HG03460 (cell line): Measurements from ENCODE around the gene CDIPT.

ENCODE experiments used
- ATAC-seq: cut with Tn5 transposase; IDR thresholded peaks from one replicate; pipeline ENCODE4 v1.9.1; 2021; ENCODE audit not compliant: unreplicated experiment

Gene CDIPT

GRCh38 chr16:29860218-29860617, 2.8 kb downstream of the CDIPT start:
- no peak for ATAC-seq

DNA sequence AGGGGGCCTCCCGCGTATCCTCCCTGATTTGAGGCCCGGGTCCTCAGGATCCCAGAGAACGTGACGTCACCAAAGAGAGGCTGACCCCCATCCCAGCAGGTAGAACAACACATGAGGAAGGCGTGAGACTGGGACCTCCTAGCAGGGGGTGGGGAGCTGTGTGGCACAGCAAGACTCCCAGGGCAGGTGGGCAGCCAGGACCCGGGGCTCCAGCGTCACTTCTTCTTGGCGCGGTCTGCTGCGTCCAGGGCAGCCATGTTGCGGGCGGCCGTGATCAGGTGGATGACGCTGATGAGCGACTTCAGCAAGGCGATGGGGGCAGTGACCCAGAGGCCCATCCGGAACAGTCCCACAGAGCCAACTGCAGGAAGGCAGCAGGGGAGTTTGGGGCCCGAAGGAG, 4.1 kb downstream of the CDIPT start:
- no peak for ATAC-seq

DNA sequence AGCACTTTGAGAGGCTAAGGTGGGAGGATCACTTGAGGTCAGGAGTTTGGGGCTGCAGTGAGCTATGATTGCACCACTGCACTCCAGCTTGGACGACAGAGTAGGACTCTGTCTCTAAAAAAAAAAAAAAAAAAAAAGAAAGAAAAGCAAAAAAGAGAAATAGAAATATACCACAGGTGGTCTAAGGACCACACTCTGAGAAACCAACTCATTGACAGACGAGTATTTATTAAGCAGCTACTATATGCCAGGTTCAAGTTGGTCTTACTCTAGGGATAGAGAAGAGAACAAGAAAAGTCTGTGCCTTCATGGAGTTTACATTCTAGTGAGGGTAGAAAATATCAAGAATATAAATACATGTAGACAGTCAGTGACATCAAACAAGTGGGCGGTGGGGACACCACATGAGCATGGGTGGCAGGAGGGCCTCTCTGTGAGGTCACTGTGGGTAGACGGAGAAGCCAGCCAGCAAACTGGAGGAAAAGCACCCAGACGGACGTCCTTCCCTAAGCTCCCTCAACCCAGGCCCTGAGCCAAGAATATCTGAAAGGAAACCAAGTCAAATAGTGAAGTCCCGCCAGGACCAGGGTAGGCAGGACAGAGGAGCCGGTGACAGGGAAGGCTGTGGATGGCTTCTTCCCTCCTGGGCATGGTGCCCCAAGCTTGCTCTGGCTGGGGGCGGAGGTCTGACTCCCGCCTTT, 4.7 kb downstream of the CDIPT start:
- no peak for ATAC-seq

DNA sequence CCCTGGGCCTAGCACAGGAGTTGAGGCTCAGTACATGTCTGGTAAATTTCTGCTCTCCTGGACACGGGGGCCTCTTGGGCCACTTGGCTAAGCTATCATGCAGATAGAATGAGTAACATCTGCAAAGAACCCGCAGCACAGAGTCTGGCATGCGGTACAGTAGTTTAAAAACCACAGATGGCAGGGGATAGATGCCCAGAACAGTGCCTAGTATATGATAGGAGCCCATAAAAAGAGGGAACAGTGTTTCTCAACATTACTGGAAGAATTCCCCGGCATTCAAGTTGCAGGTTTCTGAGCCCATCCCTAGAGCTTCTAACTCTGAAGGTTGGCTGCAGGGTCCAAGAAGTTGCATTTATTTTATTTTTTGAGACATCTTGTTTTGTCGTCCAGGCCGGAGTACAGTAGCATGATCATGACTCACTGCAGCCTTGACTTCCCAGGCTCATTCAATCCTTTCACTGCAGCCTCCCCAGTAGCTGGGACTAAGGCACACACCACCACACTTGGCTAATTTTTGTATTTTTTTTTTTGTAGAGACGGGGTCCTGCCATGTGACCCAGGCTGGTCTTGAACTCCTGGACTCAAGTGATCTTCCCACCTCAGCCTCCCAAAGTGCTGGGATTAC, 5.8 kb downstream of the CDIPT start:
- ATAC-seq, result no peak

GRCh38 chr16:29854520-29855100, 8.4 kb downstream of the CDIPT start:
- ATAC-seq, result no peak

DNA sequence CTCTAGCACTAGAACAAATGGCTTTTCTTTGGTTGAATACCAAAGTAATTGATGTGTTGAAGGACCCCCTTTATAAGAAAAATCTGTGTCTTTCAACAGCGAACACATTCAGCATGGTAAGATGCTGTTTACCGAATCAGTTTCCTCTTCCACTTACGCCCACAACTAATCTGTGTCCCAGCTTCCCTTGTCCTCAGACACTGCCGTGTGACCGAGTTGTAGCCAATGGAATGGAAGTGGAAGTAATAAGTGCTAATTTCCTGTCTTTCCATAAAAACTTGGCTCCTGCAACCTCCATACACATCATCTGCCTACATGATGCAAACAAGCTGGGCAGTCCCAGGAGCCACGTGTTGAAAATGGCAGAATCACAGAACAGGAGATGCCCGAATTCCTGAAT, 10.4 kb downstream of the CDIPT start:
- ATAC-seq, result no peak

DNA sequence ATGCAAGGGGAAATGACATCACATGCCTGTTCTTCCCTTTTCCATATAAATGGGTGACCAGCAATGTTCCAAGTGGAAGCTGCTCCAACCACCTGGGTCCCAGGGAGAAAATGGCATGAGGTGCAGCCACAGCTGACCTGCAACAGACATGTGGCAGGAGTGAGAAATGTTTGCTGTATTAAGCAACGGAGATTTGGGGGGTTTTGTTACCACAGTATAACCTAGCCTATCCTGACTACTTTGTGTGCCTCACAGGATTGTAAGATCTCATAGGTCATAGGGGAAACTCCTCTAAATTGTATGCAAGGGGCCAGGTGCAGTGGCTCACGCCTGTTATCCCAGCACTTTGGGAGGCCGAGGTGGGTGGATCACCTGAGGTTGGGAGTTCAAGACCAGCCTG, 12.0 kb downstream of the CDIPT start:
- ATAC-seq, result no peak

DNA sequence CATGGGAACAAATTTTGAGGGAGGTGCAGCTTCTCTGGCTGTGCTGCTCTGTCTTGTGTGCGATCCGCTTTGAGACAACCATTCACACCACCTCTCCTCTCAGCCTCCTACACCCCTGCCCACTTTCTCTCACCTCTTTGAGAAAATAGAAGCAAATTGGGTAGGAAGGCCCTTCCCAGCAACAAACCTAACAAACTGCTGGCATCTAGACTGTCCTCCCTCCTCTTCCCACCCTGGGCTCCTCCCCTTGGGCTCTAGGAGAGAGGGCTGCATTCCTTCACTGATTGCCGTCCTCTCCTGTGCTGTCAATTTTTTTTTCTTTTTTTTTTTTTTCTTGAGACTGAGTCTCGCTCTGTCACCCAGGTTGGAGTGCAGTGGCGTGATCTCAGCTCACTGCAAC, 13.5 kb downstream of the CDIPT start:
- ATAC-seq, result no peak

GRCh38 chr16:29848420-29849297, 14.4 kb downstream of the CDIPT start:
- ATAC-seq, result no peak

- ATAC-seq, result no peak
Measured at GRCh38 chr16:29845656-29846055, 17.4 kb downstream of the CDIPT start.

DNA sequence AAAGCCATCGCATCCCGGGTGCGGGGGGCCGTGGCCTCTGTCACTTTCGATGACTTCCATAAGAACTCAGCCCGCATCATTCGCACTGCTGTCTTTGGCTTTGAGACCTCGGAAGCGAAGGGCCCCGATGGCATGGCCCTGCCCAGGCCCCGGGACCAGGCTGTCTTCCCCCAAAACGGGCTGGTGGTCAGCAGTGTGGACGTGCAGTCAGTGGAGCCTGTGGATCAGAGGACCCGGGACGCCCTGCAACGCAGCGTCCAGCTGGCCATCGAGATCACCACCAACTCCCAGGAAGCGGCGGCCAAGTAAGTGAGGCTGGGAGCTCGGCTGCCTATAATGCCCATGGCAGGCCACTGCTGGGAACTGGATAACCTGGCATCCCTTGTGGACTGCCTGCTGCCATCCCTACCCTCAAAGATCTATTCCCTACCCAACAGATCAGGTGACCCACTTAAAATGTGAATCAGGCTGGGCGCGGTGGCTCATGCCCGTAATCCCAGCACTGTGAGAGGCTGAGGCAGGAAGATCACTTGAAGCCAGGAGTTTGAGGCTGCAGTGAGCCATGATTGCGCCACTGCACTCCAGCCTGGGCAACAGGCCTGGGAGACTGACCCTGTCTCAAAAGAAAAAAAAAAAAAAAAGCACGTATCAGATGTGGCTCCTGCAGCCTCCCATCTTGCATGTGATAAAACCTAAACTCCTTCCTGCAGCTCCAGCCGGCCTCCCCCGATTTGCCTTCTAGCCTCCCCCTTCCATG, 18.3 kb downstream of the CDIPT start:
- ATAC-seq, result no peak

DNA sequence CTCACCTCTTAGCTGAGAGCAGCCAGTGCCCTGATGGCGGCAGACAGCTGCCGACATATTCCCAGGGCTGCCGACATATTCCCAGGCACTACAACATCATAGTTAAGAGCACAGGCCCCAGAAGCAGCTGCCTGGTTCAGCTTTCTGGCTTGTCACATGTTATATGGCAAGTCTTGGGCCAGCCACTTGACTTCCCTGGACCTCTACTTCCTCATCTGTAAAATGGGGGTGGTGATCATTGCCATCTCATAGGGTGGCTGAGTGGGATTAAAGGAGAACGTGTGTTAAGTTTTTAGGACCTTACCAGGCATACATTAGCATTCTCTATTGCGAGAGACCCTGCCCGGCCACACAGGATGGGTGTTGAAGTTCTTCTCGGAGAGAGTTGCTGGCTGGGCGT, 19.1 kb downstream of the CDIPT start:
- ATAC-seq, result no peak

- ATAC-seq, result no peak
Measured at GRCh38 chr16:29842732-29843346, 20.2 kb downstream of the CDIPT start.

DNA sequence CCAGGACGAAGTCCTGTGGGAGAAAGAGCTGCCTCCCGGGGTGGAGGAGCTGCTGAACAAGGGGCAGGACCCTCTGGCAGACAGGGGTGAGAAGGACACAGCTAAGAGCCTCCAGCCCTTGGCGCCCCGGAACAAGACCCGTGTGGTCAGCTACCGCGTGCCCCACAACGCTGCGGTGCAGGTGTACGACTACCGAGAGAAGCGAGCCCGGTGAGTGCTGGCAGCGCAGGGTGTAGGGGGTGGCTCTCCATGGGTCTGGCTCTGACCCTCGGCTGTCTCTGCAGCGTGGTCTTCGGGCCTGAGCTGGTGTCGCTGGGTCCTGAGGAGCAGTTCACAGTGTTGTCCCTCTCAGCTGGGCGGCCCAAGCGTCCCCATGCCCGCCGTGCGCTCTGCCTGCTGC, 21.4 kb downstream of the CDIPT start:
- ATAC-seq, result no peak

- ATAC-seq, result no peak
Measured at GRCh38 chr16:29840240-29840639, 22.8 kb downstream of the CDIPT start.

- ATAC-seq, result no peak
Measured at GRCh38 chr16:29839822-29840221, 23.2 kb downstream of the CDIPT start.

DNA sequence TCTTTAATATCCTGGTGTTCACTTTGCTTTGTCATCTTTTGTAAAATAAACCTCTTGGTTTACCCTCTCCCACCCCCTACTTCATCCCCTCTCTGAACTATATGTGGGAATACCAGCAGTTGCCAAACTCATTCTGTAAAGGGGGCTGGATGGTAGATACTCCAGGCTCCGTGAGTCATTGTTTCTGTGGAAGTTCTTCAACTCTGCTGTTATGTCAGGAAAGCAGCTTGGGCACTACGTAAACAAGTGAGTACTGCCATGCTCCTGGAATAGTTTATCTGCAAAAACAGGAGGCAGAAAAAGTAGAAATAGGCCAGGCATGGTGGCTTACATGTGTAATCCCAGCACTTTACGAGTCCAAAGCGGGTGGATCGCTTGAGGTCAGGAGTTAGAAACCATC, 25.2 kb downstream of the CDIPT start:
- ATAC-seq, result no peak

GRCh38 chr16:29836623-29837022, 26.4 kb downstream of the CDIPT start:
- no peak for ATAC-seq

DNA sequence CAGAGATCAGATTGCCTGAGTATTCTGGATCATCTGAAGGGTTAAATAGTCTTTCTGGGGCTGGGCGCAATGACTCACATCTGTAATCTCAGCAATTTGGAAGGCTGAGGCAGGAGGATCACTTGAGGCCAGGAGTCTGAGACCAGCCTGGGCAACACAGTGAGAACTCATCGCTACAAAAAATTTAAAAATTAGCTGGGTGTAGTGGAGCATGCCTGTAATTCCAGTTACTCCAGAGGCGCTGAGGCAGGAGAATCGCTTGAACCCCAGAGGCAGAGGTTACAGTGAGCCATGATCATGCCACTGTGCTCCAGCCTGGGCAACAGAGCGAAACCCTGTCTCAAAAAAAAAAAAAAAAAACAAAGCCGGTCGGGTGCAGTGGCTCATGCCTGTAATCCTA, 27.1 kb downstream of the CDIPT start:
- no peak for ATAC-seq

- no peak for ATAC-seq
Measured at GRCh38 chr16:29834079-29834478, 28.9 kb downstream of the CDIPT start.
